Naive B cell (primary cell): ENCODE data around the gene NHSL2. TPM values are rescaled to one million over a fixed set of nuclear protein-coding genes. Genes with fewer than 3 reads are reported as not detected.
A peak's percentile ranks its signal among the peaks of the same experiment; 100 is the strongest.

ENCODE experiments used
- ATAC-seq, 2 donors: fragments of 150-1000 bp; cut with Tn5 transposase; 2 replicates each; pipeline ENCODE4 v1.10.0; 2021; ENCODE audit warnings: low read depth in 2 of 2, mild to moderate bottlenecking in 2 of 2, moderate library complexity in 2 of 2
- DNase-seq: peaks from one replicate; pipeline ENCODE4 v3.0.0; 2022
- H3K27ac Mint-ChIP-seq, 6 donors: one replicate each; pipeline ENCODE4 v1.8.0; 2020 to 2022; ENCODE audit warnings: mild to moderate bottlenecking in 6 of 6, mixed read lengths in 6 of 6, moderate library complexity in 5 of 6, inconsistent platforms in 2 of 6
- H3K27me3 Mint-ChIP-seq, 3 donors: one replicate each; pipeline ENCODE4 v1.8.0; 2021 to 2022; ENCODE audit warnings: mixed read lengths in 3 of 3, mild to moderate bottlenecking in 1 of 3
- H3K36me3 Mint-ChIP-seq, 2 donors: one replicate each; pipeline ENCODE4 v1.8.0; 2020 to 2022; ENCODE audit warnings: mixed read lengths in 2 of 2, inconsistent platforms in 1 of 2, mild to moderate bottlenecking in 1 of 2
- H3K4me1 Mint-ChIP-seq, 3 donors: one replicate each; pipeline ENCODE4 v1.8.0; 2020 to 2022; ENCODE audit warnings: mixed read lengths in 3 of 3, inconsistent platforms in 1 of 3, mild to moderate bottlenecking in 1 of 3, moderate library complexity in 1 of 3
- H3K4me3 Mint-ChIP-seq, 8 donors: one replicate each; pipeline ENCODE4 v1.8.0; 2020 to 2022; ENCODE audit warnings: mild to moderate bottlenecking in 8 of 8, mixed read lengths in 8 of 8, moderate library complexity in 8 of 8, inconsistent platforms in 2 of 8
- H3K9me3 Mint-ChIP-seq, 7 donors: one replicate each; pipeline ENCODE4 v1.8.0; 2020 to 2022; ENCODE audit warnings: mixed read lengths in 7 of 7, mild to moderate bottlenecking in 5 of 7, inconsistent platforms in 2 of 7, moderate library complexity in 1 of 7
- polyA plus RNA-seq, 6 donors: library from polyadenylated mRNA; unstranded; fragments of 300-500 nt; fragmentation: Illumina TruSeq; gene quantifications; one replicate each; pipeline ENCODE4 v1.2.3, GENCODE V29; 2021; ENCODE audit warnings: low read depth in 6 of 6

The NHSL2 gene
- polyA plus RNA-seq, 6 donors from 2014 or later: 0.25 to 0.48 (median 0.30) TPM; not detected in 2

GRCh38 chrX:71999535-71999934 lies 88.9 kb downstream of the NHSL2 start:
- H3K9me3 Mint-ChIP-seq: no peaks in the 10 kb centered on the region
- H3K4me1 Mint-ChIP-seq: no peaks in the 10 kb centered on the region
- H3K27ac Mint-ChIP-seq: no peak overlapping the region
- no peak overlapping the region for H3K4me3 Mint-ChIP-seq
- H3K36me3 Mint-ChIP-seq: no peaks in the 10 kb centered on the region
- ATAC-seq: no peak
- DNase-seq: no peak
- peaks cover 5 to 22% (median 18%) of the 10 kb centered on the region in 3 donors for H3K27me3 Mint-ChIP-seq

- no peaks in the 10 kb centered on the region for H3K4me1 Mint-ChIP-seq
- no peak overlapping the region for H3K27ac Mint-ChIP-seq
- H3K36me3 Mint-ChIP-seq: no peaks in the 10 kb centered on the region
- DNase-seq: no peak
- H3K27me3 Mint-ChIP-seq: peaks cover 5 to 22% (median 11%) of the 10 kb centered on the region in 3 donors
- ATAC-seq: no peak
- H3K4me3 Mint-ChIP-seq: no peak overlapping the region
- no peaks in the 10 kb centered on the region for H3K9me3 Mint-ChIP-seq
Measured at GRCh38 chrX:72001471-72001870, 90.8 kb downstream of the NHSL2 start.

GRCh38 chrX:72001906-72002305 lies 91.3 kb downstream of the NHSL2 start:
- Mint-ChIP-seq H3K27ac (no peak overlapping the region), H3K4me1 (no peaks in the 10 kb centered on the region), H3K4me3 (no peak overlapping the region), H3K36me3 (no peaks in the 10 kb centered on the region), H3K9me3 (no peaks in the 10 kb centered on the region), H3K27me3 (peaks cover 5 to 22% (median 14%) of the 10 kb centered on the region in 3 donors)
- no peak for ATAC-seq
- DNase-seq: no peak

GRCh38 chrX:72002875-72003274 lies 92.2 kb downstream of the NHSL2 start:
- Mint-ChIP-seq H3K4me3 (no peak overlapping the region), H3K27me3 (peaks cover 5 to 23% (median 15%) of the 10 kb centered on the region in 3 donors), H3K9me3 (no peaks in the 10 kb centered on the region), H3K27ac (no peak overlapping the region), H3K36me3 (no peaks in the 10 kb centered on the region), H3K4me1 (no peaks in the 10 kb centered on the region)
- DNase-seq: no peak
- no peak for ATAC-seq

GRCh38 chrX:72003811-72004750 lies 93.4 kb downstream of the NHSL2 start:
- Mint-ChIP-seq H3K36me3 (no peaks in the 10 kb centered on the region), H3K4me1 (no peaks in the 10 kb centered on the region), H3K27ac (no peak overlapping the region), H3K4me3 (no peak overlapping the region), H3K9me3 (no peaks in the 10 kb centered on the region), H3K27me3 (peaks cover 2 to 32% (median 16%) of the 10 kb centered on the region in 3 donors)
- DNase-seq (no peak), ATAC-seq (no peak)

- no peak for ATAC-seq
- H3K36me3 Mint-ChIP-seq: no peaks in the 10 kb centered on the region
- no peaks in the 10 kb centered on the region for H3K9me3 Mint-ChIP-seq
- no peak overlapping the region for H3K27ac Mint-ChIP-seq
- H3K4me3 Mint-ChIP-seq: peak overlapping the region in 1 of 8 donors; percentile 54
- H3K27me3 Mint-ChIP-seq: peaks cover 0 to 41% (median 15%) of the 10 kb centered on the region in 3 donors
- H3K4me1 Mint-ChIP-seq: no peaks in the 10 kb centered on the region
- DNase-seq: no peak
Measured at GRCh38 chrX:72005046-72005445, 94.4 kb downstream of the NHSL2 start.

GRCh38 chrX:72006461-72006860 lies 95.8 kb downstream of the NHSL2 start:
- ATAC-seq: no peak
- peak overlapping the region in 1 of 8 donors; percentile 53 for H3K4me3 Mint-ChIP-seq
- H3K36me3 Mint-ChIP-seq: no peaks in the 10 kb centered on the region
- peaks cover 0 to 31% (median 13%) of the 10 kb centered on the region in 3 donors for H3K27me3 Mint-ChIP-seq
- no peak for DNase-seq
- H3K27ac Mint-ChIP-seq: no peak overlapping the region
- no peaks in the 10 kb centered on the region for H3K4me1 Mint-ChIP-seq
- H3K9me3 Mint-ChIP-seq: no peaks in the 10 kb centered on the region

- no peak overlapping the region for H3K27ac Mint-ChIP-seq
- peaks cover 5 to 19% (median 17%) of the 10 kb centered on the region in 3 donors for H3K27me3 Mint-ChIP-seq
- H3K36me3 Mint-ChIP-seq: no peaks in the 10 kb centered on the region
- DNase-seq (no peak), ATAC-seq (no peak)
- no peak overlapping the region for H3K4me3 Mint-ChIP-seq
- H3K9me3 Mint-ChIP-seq: peaks cover 0 to 2% (median 0%) of the 10 kb centered on the region in 7 donors
- H3K4me1 Mint-ChIP-seq: no peaks in the 10 kb centered on the region
Measured at GRCh38 chrX:72009731-72010130, 99.1 kb downstream of the NHSL2 start.

GRCh38 chrX:72011734-72012133 lies 101.1 kb downstream of the NHSL2 start:
- peaks cover 5 to 36% (median 19%) of the 10 kb centered on the region in 3 donors for H3K27me3 Mint-ChIP-seq
- no peak overlapping the region for H3K27ac Mint-ChIP-seq
- no peak for DNase-seq
- H3K36me3 Mint-ChIP-seq: no peaks in the 10 kb centered on the region
- no peak for ATAC-seq
- no peak overlapping the region for H3K4me3 Mint-ChIP-seq
- no peaks in the 10 kb centered on the region for H3K4me1 Mint-ChIP-seq
- peaks cover 0 to 2% (median 0%) of the 10 kb centered on the region in 7 donors for H3K9me3 Mint-ChIP-seq

- Mint-ChIP-seq H3K4me3 (no peak overlapping the region), H3K4me1 (peaks cover 0 to 5% (median 0%) of the 10 kb centered on the region in 3 donors), H3K36me3 (no peaks in the 10 kb centered on the region), H3K9me3 (peaks cover 0 to 2% (median 0%) of the 10 kb centered on the region in 7 donors), H3K27me3 (peaks cover 5 to 35% (median 18%) of the 10 kb centered on the region in 3 donors), H3K27ac (no peak overlapping the region)
- DNase-seq (no peak), ATAC-seq (no peak)
Measured at GRCh38 chrX:72015383-72015782, 104.7 kb downstream of the NHSL2 start.

GRCh38 chrX:72016881-72017783 lies 106.5 kb downstream of the NHSL2 start:
- Mint-ChIP-seq H3K36me3 (no peaks in the 10 kb centered on the region), H3K27ac (peak overlapping the region in 1 of 6 donors; percentile 41), H3K27me3 (peaks cover 12 to 41% (median 21%) of the 10 kb centered on the region in 3 donors), H3K4me3 (peak overlapping the region in 2 of 8 donors; percentile 29 to 42), H3K9me3 (peaks cover 0 to 2% (median 0%) of the 10 kb centered on the region in 7 donors), H3K4me1 (peaks cover 0 to 15% (median 0%) of the 10 kb centered on the region in 3 donors)
- ATAC-seq: no peak
- no peak for DNase-seq

GRCh38 chrX:72018277-72019112 lies 107.8 kb downstream of the NHSL2 start:
- Mint-ChIP-seq H3K9me3 (peaks cover 0 to 2% (median 0%) of the 10 kb centered on the region in 7 donors), H3K4me3 (peak overlapping the region in 4 of 8 donors; percentile 2 to 31 (median 26)), H3K27ac (no peak overlapping the region), H3K36me3 (no peaks in the 10 kb centered on the region), H3K27me3 (peaks cover 7 to 49% (median 23%) of the 10 kb centered on the region in 3 donors), H3K4me1 (peaks cover 0 to 15% (median 0%) of the 10 kb centered on the region in 3 donors)
- ATAC-seq: peak; percentile 78 to 87
- DNase-seq: peak; percentile 61
